ENCODE results near the gene HMGCLL1. TPM values are rescaled to one million over a fixed set of nuclear protein-coding genes. Genes with fewer than 3 reads are reported as not detected.

Gene HMGCLL1
- polyA plus RNA-seq, 3 donors = not detected

DNA sequence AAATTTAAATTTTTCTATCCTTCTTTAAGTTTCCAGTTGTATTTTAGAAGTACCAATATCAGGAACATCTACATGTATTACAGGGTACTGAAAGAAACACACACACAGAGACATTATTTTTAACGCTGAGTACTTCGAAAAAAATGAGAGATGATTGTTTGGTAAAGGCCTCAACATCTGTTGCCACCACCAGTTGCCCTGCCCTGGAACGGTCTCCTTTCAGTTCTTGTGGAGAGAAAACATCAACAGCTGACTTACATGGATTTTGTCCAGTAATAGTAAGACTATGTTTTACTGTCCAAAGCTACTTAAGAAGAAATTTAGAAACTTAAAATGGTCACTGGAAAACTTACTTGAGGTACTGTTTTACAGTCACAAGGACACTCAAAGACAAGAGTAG lies 16.7 kb downstream of the HMGCLL1 start:
- Histone ChIP-seq H3K79me2 (ENCODE audit: insufficient read depth, low read length) (no peaks in the 10 kb centered on the region), H3K4me1 (ENCODE audit: control insufficient read depth in 1 of 2, insufficient read depth in 2 of 2, low read length in 2 of 2) (no peaks in the 10 kb centered on the region), H3K4me2 (replicated peaks; ENCODE audit: extremely low read depth, low read length, poor library complexity, severe bottlenecking) (no peak overlapping the region), H3K36me3 (replicated peaks in 1 of 2; ENCODE audit: control insufficient read depth in 1 of 2, insufficient read depth in 2 of 2, low read length in 2 of 2) (no peaks in the 10 kb centered on the region), H3K4me3 (replicated peaks in 1 of 3; ENCODE audit: low read depth in 2 of 3, low read length in 3 of 3) (no peak overlapping the region), H3K27me3 (ENCODE audit: control insufficient read depth in 2 of 2, insufficient read depth in 2 of 2, low read length in 2 of 2) (no peaks in the 10 kb centered on the region), H3K9ac (ENCODE audit: insufficient read depth, low read length, poor library complexity, severe bottlenecking) (no peak overlapping the region), H3K9me3 (replicated peaks in 1 of 2; ENCODE audit: control insufficient read depth in 1 of 2, insufficient read depth in 1 of 2, low read length in 2 of 2) (no peaks in the 10 kb centered on the region), H3K27ac (ENCODE audit: low read depth in 1 of 2, low read length in 2 of 2) (no peak overlapping the region), H4K20me1 (ENCODE audit: insufficient read depth, low read length) (no peaks in the 10 kb centered on the region), H2AFZ (ENCODE audit: insufficient read depth, low read depth, low read length, poor library complexity, severe bottlenecking) (no peak overlapping the region)
- no peaks in the 10 kb centered on the region for H3K4me1 Mint-ChIP-seq
- no peak overlapping the region for H3K4me3 Mint-ChIP-seq
- DNase-seq = no peak
- H3K27ac Mint-ChIP-seq = no peak overlapping the region
- H3K27me3 Mint-ChIP-seq (ENCODE audit: low read depth in 3 of 3) = no peaks in the 10 kb centered on the region
- no CpG with 5 or more reads among the region's 3 CpGs for WGBS (ENCODE audit: insufficient coverage)
- H3K9me3 Mint-ChIP-seq = no peaks in the 10 kb centered on the region
- TF ChIP-seq, protein P1, sequence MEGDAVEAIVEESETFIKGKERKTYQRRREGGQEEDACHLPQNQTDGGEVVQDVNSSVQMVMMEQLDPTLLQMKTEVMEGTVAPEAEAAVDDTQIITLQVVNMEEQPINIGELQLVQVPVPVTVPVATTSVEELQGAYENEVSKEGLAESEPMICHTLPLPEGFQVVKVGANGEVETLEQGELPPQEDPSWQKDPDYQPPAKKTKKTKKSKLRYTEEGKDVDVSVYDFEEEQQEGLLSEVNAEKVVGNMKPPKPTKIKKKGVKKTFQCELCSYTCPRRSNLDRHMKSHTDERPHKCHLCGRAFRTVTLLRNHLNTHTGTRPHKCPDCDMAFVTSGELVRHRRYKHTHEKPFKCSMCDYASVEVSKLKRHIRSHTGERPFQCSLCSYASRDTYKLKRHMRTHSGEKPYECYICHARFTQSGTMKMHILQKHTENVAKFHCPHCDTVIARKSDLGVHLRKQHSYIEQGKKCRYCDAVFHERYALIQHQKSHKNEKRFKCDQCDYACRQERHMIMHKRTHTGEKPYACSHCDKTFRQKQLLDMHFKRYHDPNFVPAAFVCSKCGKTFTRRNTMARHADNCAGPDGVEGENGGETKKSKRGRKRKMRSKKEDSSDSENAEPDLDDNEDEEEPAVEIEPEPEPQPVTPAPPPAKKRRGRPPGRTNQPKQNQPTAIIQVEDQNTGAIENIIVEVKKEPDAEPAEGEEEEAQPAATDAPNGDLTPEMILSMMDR (IDR thresholded peaks at IDR 0.05) = no peak
- H3K36me3 Mint-ChIP-seq = no peaks in the 10 kb centered on the region
- intact Hi-C loops (cut with micrococcal nuclease) = no loop called here

DNA sequence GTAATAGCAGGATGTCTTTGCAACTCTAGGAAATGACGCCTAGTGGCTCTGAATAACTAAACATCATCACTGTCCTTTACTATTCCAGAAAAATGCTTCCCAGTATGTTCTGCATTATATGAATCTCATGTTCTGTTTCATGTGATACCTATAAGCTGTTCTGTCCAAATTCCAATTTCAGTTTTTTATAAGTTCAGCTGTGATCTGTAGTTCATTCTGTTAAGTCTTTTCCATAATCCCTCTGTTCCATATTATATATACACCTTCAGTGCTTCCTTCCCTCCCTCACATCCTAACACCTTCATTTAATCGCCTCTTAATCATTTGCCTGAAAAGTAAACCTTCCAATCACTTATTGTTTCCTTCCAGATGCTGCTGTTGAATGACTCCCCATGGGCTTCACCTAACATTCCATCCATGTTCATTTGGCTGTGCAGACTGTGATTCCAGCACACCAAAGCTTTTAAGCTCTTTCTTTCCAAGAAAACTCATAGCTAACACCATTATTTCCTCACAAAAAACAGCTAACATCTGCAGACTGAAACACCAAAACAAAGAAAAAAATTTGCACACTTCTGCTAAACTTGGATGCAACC lies 18.6 kb downstream of the HMGCLL1 start:
- H3K4me1 Mint-ChIP-seq = no peaks in the 10 kb centered on the region
- H3K9me3 ChIP-seq (replicated peaks in 1 of 2; ENCODE audit: control insufficient read depth in 1 of 2, insufficient read depth in 1 of 2, low read length in 2 of 2) = no peaks in the 10 kb centered on the region
- H3K27ac ChIP-seq (ENCODE audit: low read depth in 1 of 2, low read length in 2 of 2) = no peak overlapping the region
- no peak overlapping the region for H3K4me3 ChIP-seq (replicated peaks in 1 of 3; ENCODE audit: low read depth in 2 of 3, low read length in 3 of 3)
- H2AFZ ChIP-seq (ENCODE audit: insufficient read depth, low read depth, low read length, poor library complexity, severe bottlenecking) = no peak overlapping the region
- 90% methylated on average over 1 of the region's 2 CpGs for WGBS (ENCODE audit: insufficient coverage)
- TF ChIP-seq, protein P1 (IDR thresholded peaks at IDR 0.05) = no peak
- no peaks in the 10 kb centered on the region for H3K4me1 ChIP-seq (ENCODE audit: control insufficient read depth in 1 of 2, insufficient read depth in 2 of 2, low read length in 2 of 2)
- H3K79me2 ChIP-seq (ENCODE audit: insufficient read depth, low read length) = no peaks in the 10 kb centered on the region
- H3K9ac ChIP-seq (ENCODE audit: insufficient read depth, low read length, poor library complexity, severe bottlenecking) = no peak overlapping the region
- no peaks in the 10 kb centered on the region for H4K20me1 ChIP-seq (ENCODE audit: insufficient read depth, low read length)
- no peak overlapping the region for H3K4me2 ChIP-seq (replicated peaks; ENCODE audit: extremely low read depth, low read length, poor library complexity, severe bottlenecking)
- no peak for DNase-seq
- H3K9me3 Mint-ChIP-seq = no peaks in the 10 kb centered on the region
- no peak overlapping the region for H3K27ac Mint-ChIP-seq
- no peaks in the 10 kb centered on the region for H3K27me3 Mint-ChIP-seq (ENCODE audit: low read depth in 3 of 3)
- H3K36me3 Mint-ChIP-seq = no peaks in the 10 kb centered on the region
- no peak overlapping the region for H3K4me3 Mint-ChIP-seq
- intact Hi-C loops (cut with micrococcal nuclease) = no loop called here
- H3K36me3 ChIP-seq (replicated peaks in 1 of 2; ENCODE audit: control insufficient read depth in 1 of 2, insufficient read depth in 2 of 2, low read length in 2 of 2) = no peaks in the 10 kb centered on the region
- no peaks in the 10 kb centered on the region for H3K27me3 ChIP-seq (ENCODE audit: control insufficient read depth in 2 of 2, insufficient read depth in 2 of 2, low read length in 2 of 2)

Measured in CD14-positive monocyte (primary cell).